GM18858 (cell line): Measurements from ENCODE around the gene GALNT14.
"Not testable (repeated sequence)": the region's sequence is repeated elsewhere in the genome, so short reads cannot be mapped to it uniquely, and the experiment has no call there.

ENCODE experiments used
- ATAC-seq: cut with Tn5 transposase; IDR thresholded peaks from one replicate; pipeline ENCODE4 v1.9.1; 2021; ENCODE audit not compliant: unreplicated experiment

GALNT14 gene

DNA sequence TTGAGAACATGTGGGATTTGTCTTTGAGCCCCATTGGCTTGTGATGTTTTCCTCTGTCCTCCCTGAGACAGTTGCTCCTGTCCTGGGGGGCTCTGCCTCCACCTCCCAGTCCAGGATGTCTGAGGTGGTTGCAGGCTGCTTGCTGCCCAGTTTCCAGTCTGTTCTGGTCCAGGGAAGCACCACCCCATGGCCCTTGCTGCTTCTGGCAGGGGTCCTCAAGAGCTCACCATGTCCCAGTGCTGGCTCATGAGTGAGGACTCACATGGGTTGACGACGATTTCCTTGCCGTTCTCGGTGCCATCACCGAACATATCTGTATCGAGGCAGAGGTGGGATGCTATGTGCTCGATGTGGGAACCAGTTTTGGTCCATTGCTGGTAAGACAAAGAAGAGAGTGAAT is 227.6 kb downstream of the GALNT14 start:
- no peak for ATAC-seq

- ATAC-seq = not testable (repeated sequence)
Observed at GRCh38 chr2:30904437-30904836, 233.8 kb downstream of the GALNT14 start.

DNA sequence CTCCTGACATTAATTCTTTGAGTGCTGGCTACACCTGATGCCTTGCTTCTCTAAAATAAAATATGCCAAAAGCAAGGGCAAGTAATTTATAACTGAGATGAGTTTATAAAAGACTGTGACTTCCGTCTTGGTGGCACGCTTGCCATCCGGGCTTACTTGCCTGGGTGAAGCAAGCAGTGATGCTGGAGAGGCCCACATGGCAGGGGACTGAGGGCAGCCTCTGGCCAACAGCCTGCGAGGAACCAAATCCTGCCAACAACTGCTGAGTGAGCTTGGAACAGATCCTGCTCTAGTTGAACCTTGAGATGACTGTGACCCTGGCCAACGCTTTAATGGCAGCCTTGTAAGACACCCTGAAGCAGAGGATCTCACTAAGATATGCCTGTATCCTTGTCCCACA is 234.9 kb downstream of the GALNT14 start:
- no peak for ATAC-seq

DNA sequence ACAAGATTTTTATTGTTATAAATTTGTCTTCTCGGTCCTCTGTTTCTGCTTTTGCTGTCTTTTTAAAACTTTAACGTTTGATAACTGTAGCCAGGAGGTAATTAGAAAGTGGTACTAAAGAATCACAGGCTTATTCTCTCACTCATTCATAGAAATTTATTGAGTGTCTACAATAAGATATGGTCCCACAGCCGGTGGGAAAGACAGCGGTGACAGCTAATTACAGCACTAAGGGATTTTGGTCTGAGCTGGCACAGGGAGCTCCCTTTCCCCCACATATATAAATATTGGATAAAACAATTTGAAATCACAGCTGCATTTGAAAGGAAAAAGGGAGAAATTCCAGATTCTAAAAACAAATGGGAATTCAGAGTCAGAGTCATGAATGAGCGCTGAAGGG is 237.9 kb downstream of the GALNT14 start:
- no peak for ATAC-seq

GRCh38 chr2:30899516-30900054 is 238.7 kb downstream of the GALNT14 start:
- ATAC-seq = no peak

- no peak for ATAC-seq
Observed at GRCh38 chr2:30897539-30897938, 240.7 kb downstream of the GALNT14 start.

- no peak for ATAC-seq
Observed at GRCh38 chr2:30894498-30895119, 243.6 kb downstream of the GALNT14 start.

DNA sequence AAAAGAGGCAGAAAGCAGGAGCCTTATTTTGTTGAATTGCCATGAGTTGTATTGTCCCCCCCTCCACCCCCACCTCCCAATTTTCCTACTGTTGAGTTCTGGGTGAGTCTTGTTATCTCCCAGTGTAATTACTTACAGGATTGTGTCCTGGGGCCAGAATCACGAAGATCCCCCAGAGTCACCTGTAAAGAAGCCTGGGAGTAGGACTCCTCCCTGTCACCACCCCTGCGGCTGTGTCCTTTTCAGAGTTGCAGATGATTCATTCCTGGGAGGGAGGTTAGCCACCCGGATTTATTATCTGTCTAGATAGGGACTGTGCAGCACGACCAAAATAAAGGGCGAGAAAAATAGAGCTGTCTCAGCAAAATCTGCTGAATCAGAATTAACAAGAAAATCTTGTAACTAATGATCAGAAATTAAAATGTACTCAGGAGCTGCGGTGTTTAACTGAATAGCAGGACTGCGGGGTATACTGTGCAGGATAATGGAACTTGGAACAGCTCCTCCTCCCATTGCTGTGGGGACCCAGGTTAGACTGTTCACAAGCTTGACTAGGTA is 249.3 kb downstream of the GALNT14 start:
- no peak for ATAC-seq

GRCh38 chr2:30886080-30886479 is 252.2 kb downstream of the GALNT14 start:
- ATAC-seq = no peak

DNA sequence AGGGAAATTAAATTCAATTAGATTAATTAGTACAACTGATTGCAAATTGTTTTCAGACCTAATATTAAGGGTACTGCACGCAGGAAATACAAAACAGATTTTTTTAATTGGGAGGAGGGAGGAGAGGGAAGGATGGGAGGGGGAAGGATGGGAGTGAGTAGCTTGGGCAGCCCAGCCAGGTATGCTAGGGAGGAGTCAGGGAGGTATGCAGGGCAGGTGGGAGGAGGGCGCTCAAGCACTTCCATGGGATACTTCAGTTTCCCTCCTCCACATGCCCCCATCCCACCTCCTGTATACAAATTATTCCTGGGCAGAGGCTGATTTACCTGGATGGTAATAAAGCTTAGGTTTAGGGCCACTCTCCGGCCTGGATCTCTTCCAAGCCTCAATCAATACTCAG is 254.4 kb downstream of the GALNT14 start:
- no peak for ATAC-seq

- ATAC-seq = no peak
Observed at GRCh38 chr2:30883184-30883583, 255.1 kb downstream of the GALNT14 start.

- no peak for ATAC-seq
Observed at GRCh38 chr2:30880516-30880915, 257.7 kb downstream of the GALNT14 start.

DNA sequence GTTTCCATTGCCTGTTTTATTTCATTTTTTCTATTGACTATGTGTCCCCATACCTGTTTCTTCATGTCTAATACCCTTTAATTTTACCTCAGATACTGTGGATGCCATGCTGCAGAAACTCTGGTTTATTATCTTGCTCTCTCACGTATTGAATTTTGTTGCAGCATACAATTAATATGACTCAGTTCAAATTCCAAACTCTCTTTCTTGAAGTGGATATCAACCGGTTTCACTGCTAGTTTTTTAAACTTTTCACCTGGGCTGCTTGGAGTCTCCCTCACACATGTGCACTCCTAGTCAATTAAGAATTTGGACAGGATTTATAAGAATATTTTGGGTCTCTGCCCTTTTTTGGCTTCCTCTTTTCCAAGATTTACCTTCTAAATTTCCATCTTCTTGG is 260.4 kb downstream of the GALNT14 start:
- ATAC-seq = no peak

- ATAC-seq = no peak
Observed at GRCh38 chr2:30872797-30873196, 265.4 kb downstream of the GALNT14 start.

DNA sequence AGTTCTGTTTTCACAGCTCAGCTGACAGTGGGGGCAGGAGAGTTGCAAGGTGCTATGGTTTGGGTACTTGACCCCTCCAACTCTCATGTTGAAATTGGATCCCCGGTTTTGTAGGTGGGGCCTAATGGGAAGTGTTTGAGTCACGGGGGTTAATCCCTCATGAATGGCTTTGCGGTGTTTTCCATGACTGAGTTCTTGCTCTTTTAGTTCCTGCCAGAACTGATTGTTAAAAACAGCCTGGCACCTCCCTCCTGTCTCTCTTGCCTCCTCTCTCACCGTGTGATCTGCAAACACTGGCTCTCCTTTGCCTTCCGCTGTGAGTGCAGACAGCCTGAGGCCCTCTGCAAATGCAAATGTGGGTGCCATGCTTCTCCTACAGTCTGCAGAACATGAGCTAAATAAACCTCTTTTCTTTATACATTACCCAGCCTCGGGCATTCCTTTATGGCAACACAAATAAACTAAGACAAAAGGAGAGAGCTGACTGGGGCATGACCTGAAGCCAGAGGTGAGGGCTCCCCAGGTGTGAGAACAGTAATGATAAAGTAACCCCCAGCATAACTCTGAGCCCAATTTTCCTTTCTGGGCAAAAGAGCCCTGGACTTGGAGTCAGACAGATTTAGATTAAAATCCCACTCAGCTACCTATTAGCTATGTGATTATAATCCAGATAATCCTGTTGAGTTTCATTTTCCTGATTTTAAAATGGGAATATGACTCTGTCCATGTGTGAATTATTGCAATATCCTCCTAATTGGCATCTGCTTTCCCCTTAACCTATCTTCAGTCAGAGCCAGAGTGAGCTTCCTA is 266.1 kb downstream of the GALNT14 start:
- no peak for ATAC-seq

- no peak for ATAC-seq
Observed at GRCh38 chr2:30871440-30871839, 266.8 kb downstream of the GALNT14 start.

- ATAC-seq = no peak
Observed at GRCh38 chr2:30869988-30870387, 268.3 kb downstream of the GALNT14 start.

- no peak for ATAC-seq
Observed at GRCh38 chr2:30867385-30867784, 270.9 kb downstream of the GALNT14 start.

GRCh38 chr2:30866974-30867373 is 271.3 kb downstream of the GALNT14 start:
- no peak for ATAC-seq

- ATAC-seq = no peak
Observed at GRCh38 chr2:30865892-30866681, 272.2 kb downstream of the GALNT14 start.

DNA sequence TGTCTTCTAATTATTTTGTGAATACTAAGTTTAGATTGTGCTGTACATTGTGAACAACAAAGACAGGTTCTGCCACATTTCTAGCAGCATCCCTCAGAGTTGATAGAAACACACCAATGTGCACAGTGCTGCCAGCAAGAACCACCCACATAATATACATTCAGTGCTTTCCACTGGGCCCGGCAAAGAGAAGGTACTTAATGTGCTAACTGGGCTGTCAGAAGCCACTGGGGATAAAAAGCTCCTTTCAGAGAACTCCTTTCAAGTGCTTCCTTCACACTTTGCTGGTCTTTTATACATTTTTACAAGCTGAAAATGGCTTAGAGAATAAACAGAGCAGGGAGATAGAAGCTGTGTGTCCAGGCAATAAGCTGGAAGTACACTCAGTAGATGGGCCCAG is 273.0 kb downstream of the GALNT14 start:
- ATAC-seq = no peak
